Heart left ventricle (tissue), 16 donors: ENCODE measurements around the gene ZBTB7C. TPM values are rescaled to one million over a fixed set of nuclear protein-coding genes. Genes with fewer than 3 reads are reported as not detected.
A peak's percentile ranks its signal among the peaks of the same experiment; 100 is the strongest.

Source experiments
- ATAC-seq, 4 donors: fragments of 200-7000 bp; cut with Tn5 transposase; one replicate each; pipeline ENCODE4 v1.9.1; 2020 to 2022; ENCODE audit warnings: moderate library complexity in 4 of 4, mild to moderate bottlenecking in 3 of 4, moderate number of reproducible peaks in 1 of 4
- DNase-seq, 5 donors: peaks; one replicate each; pipeline ENCODE4 v3.0.0-alpha.2; 2020
- H3K27ac ChIP-seq, 12 donors: fragments of 200-600 bp; sonication (generic) in 4 of 12; one replicate each; pipeline versions ENCODE4 v1.5.0 to v1.8.0; 2016 to 2022; ENCODE audit warnings: mild to moderate bottlenecking in 2 of 12
- H3K27me3 ChIP-seq, 9 donors: fragments of 200-600 bp; sonication (generic) in 2 of 9; one replicate each; pipeline versions ENCODE4 v1.5.1 to v1.8.0; 2016 to 2022; ENCODE audit warnings: mild to moderate bottlenecking in 3 of 9
- H3K36me3 ChIP-seq, 9 donors: fragments of 200-600 bp; sonication (generic) in 2 of 9; one replicate each; pipeline versions ENCODE4 v1.5.0 to v1.8.0; 2018 to 2022; ENCODE audit warnings: mild to moderate bottlenecking in 2 of 9
- H3K4me1 ChIP-seq, 12 donors: fragments of 200-600 bp; sonication (generic) in 4 of 12; one replicate each; pipeline versions ENCODE4 v1.5.0 to v1.8.0; 2016 to 2022; ENCODE audit warnings: mild to moderate bottlenecking in 3 of 12
- H3K4me3 ChIP-seq, 12 donors: fragments of 200-600 bp; sonication (generic) in 4 of 12; one replicate each; pipeline versions ENCODE4 v1.5.0 to v1.8.0; 2017 to 2022; ENCODE audit warnings: mild to moderate bottlenecking in 9 of 12, moderate library complexity in 4 of 12
- H3K9me3 ChIP-seq, 12 donors: fragments of 200-600 bp; sonication (generic) in 4 of 12; one replicate each; pipeline versions ENCODE4 v1.5.0 to v1.8.0; 2016 to 2022; ENCODE audit warnings: mild to moderate bottlenecking in 1 of 12
- POLR2A ChIP-seq, 2 donors: fragments of 450-650 bp; IDR thresholded peaks; one replicate each; pipeline ENCODE4 v1.6.1; 2017; ENCODE audit warnings: antibody characterized with exemption in 2 of 2, mild to moderate bottlenecking in 2 of 2, moderate library complexity in 2 of 2
- WGBS, 4 donors: extraction: QIAGEN DNeasy Blood & Tissue Kit in 2 of 4; methylation state at CpG; one replicate each; pipeline versions ENCODE4 v1.1.5 to v1.1.7; 2013 to 2018; 5-methylcytosine and 5-hydroxymethylcytosine counted together
- intact Hi-C, 10 donors: fragments of 100-400 bp; cut with DNase I; formaldehyde crosslinking; loops; one replicate each; pipeline versions ENCODE4 v1.11.1 to v1.14.2; 2022
- polyA plus RNA-seq, 2 donors: library from polyadenylated mRNA; stranded (reverse); fragments of 200-250 nt; gene quantifications; one replicate each; pipeline ENCODE4 v1.2.3, GENCODE V29; 2013
- total RNA-seq, 9 donors: library from RNA; depleted of rRNA in 2 of 9; stranded (reverse); fragments of >200 nt in 2 of 9; fragmentation: NEBNext Ultra II Directional in 3 of 9; extraction: Animal tissue kit (Norgen Biotek cat#: 25700) in 3 of 9; gene quantifications; one replicate each; pipeline versions ENCODE4 v1.1.0 to v1.2.4, GENCODE V29; 2016 to 2023
- TF ChIP-seq, protein P1 (sequence below), 12 donors: fragments of 200-600 bp; sonication (generic) in 4 of 12; IDR thresholded peaks; one replicate each; pipeline versions ENCODE4 v1.5.0 to v1.8.0; 2018 to 2022; ENCODE audit warnings: antibody characterized with exemption in 12 of 12, mild to moderate bottlenecking in 5 of 12
- donor health status: ischemic (EF 13 %, LVEDD 7.1; RV severe dilation, severe dysfunction).
- donor health status: healthy with polysubstance abuse.
- donor health status: DM: no; HTN: yes; CAD: no.
- donor health status: DM: no; HTN: no; CAD: no.
- donor health status: ischemic (EF 25% LVEDD 6.9; RV normal size, moderate dysfunction).
- donor health status: ischemic (EF 25% LVEDD 5.7; RV mildly dilated, moderate dysfunction).
- donor health status: healthy.
- donor health status: DM: yes; HTN: yes; CAD: no.
- donor health status: ischemic (EF 35%, LVEDD 5.7; RV mildly dilated, moderate dysfunction).
- donor health status: nonischemic (EF 11% LVEDD 7.7; RV severe dilation, severe dysfunction).
- donor health status: DM: yes; HTN: yes; CAD: no.
- donor health status: PGD.
- donor health status: ischemic (EF 29% LVEDD 5.4; RV normal size, mild dysfunction).
- donor health status: nonischemic (EF 23%, LVEDD 6.1; RV moderate dilation, normal function).

Gene ZBTB7C
- total and polyA plus RNA-seq, 11 donors = 0.68 to 7.5 (median 2.3) TPM

DNA sequence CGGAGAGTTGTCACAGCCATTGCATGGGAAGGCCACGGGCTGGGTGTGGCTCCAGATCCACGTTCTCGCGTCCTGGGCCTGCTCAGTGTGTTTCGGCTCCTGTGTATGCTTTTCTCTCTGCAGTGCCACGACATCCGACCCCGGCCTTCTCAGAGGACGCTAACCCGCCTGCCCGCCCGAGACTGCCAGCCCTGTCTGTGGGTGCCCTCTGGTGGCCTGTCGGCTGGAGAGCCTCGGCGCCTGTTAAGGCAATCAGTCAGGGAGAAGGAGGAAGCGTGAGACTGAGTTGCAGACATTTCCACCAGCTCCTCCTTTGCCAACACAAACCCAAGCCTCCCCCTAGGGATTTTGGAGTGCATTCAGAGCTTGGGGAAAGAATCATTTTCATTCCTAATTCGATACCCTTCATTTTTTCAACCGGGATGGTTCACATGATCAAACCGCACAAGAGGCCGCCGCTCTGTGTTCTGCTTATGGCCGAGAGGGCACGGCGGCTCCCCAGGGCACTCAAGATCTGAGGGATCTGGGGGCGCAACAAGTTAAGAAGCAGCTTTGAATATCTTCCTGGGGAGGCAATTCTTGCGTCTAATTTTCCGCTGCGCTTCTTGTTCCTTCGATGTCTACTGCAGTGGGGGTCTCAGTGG lies 37.5 kb upstream of the ZBTB7C start:
- H3K9me3 ChIP-seq = no peaks in the 10 kb centered on the region

DNA sequence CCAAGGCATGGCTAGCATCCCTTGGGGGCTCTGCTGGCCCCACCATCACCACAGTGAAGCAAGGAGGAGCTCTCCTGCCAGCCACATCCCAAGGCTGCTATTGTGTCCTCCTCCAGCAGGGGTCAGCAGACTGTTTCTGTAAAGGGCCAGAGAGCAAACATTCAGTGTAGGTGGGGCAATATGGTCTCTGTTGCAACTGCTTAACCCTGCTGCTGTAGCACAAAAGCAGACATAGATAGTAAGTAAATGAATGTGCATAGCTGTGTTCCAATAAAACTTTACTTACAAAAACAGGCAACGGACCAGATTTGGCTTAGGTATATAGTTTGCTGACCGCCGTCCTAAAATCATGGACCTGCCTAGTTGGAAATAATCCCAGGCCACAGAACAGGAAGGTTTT lies 36.4 kb upstream of the ZBTB7C start:
- TF ChIP-seq, protein P1, sequence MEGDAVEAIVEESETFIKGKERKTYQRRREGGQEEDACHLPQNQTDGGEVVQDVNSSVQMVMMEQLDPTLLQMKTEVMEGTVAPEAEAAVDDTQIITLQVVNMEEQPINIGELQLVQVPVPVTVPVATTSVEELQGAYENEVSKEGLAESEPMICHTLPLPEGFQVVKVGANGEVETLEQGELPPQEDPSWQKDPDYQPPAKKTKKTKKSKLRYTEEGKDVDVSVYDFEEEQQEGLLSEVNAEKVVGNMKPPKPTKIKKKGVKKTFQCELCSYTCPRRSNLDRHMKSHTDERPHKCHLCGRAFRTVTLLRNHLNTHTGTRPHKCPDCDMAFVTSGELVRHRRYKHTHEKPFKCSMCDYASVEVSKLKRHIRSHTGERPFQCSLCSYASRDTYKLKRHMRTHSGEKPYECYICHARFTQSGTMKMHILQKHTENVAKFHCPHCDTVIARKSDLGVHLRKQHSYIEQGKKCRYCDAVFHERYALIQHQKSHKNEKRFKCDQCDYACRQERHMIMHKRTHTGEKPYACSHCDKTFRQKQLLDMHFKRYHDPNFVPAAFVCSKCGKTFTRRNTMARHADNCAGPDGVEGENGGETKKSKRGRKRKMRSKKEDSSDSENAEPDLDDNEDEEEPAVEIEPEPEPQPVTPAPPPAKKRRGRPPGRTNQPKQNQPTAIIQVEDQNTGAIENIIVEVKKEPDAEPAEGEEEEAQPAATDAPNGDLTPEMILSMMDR (IDR thresholded peaks at IDR 0.05) = peak; percentile 76 to 90 (median 84)
- no peak for TF ChIP-seq POLR2A (IDR thresholded peaks at IDR 0.05)
- peaks cover 0 to 4% (median 0%) of the 10 kb centered on the region in 9 donors for H3K27me3 ChIP-seq
- H3K4me1 ChIP-seq = peaks cover 0 to 36% (median 17%) of the 10 kb centered on the region in 12 donors
- no peaks in the 10 kb centered on the region for H3K9me3 ChIP-seq
- H3K36me3 ChIP-seq = no peaks in the 10 kb centered on the region
- no peak overlapping the region for H3K27ac ChIP-seq
- peak; percentile 63 to 82 (median 72) for ATAC-seq
- WGBS, 4 donors = 90 to 94% (median 93%) methylated on average over 3 of the region's 3 CpGs
- intact Hi-C loops = loop anchor here in 9 of 10 donors (1.0 to 10.0 kb wide), 12 partner anchors 33 to 671 kb away; no protein-coding TSS in a partner anchor
- DNase-seq = peak; percentile 53 to 77 (median 61)
- H3K4me3 ChIP-seq = no peak overlapping the region

More for the DNA sequence above, 37.5 kb upstream of the ZBTB7C start:
- Histone ChIP-seq H3K4me1 (peaks cover 0 to 26% (median 7%) of the 10 kb centered on the region in 12 donors), H3K27ac (no peak overlapping the region), H3K4me3 (no peak overlapping the region), H3K27me3 (peaks cover 0 to 4% (median 0%) of the 10 kb centered on the region in 9 donors), H3K36me3 (no peaks in the 10 kb centered on the region)
- intact Hi-C loops = loop anchor here (1.0 to 10.0 kb wide), 14 partner anchors 34 to 672 kb away; no protein-coding TSS in a partner anchor
- DNase-seq (peak; percentile 84 to 91 (median 86)), ATAC-seq (peak; percentile 70 to 96 (median 93))
- WGBS, 4 donors = 33 to 39% (median 36%) methylated on average over 26 to 30 of the region's 30 CpGs
- TF ChIP-seq, protein P1 (IDR thresholded peaks at IDR 0.05) = peak; percentile 74 to 95 (median 90)
- no peak for TF ChIP-seq POLR2A (IDR thresholded peaks at IDR 0.05)

DNA sequence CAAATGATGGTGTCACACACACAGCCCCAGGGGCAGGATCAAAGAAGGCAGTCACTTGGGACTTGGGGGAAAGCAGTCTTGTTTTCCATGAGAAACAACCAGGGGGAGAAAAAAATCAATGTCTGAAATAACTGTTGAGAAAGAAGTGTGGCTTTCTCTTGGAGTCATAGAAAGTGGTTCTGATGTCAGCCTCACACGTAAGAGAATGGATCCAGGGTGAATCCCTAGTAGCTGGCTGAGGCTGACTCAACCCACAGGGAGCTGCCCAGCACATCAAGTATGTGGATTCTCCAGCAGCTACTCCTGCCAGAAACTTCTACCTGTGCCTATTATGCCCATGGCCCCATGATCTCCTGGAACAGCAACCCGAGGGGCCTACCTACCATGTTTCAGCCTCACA lies 33.6 kb upstream of the ZBTB7C start:
- WGBS, 4 donors = 83 to 97% (median 94%) methylated on average over 2 of the region's 2 CpGs
- ATAC-seq = no peak
- no peak overlapping the region for H3K27ac ChIP-seq
- no peak for DNase-seq
- H3K4me3 ChIP-seq = no peak overlapping the region
- H3K36me3 ChIP-seq = no peaks in the 10 kb centered on the region
- intact Hi-C loops = loop anchor here in 8 of 10 donors (10.0 kb wide), 6 partner anchors 108 to 668 kb away; no protein-coding TSS in a partner anchor
- peaks cover 0 to 36% (median 17%) of the 10 kb centered on the region in 12 donors for H3K4me1 ChIP-seq
- no peaks in the 10 kb centered on the region for H3K9me3 ChIP-seq
- no peak for TF ChIP-seq POLR2A (IDR thresholded peaks at IDR 0.05)
- TF ChIP-seq, protein P1 (IDR thresholded peaks at IDR 0.05) = no peak
- H3K27me3 ChIP-seq = peaks cover 0 to 4% (median 0%) of the 10 kb centered on the region in 9 donors

DNA sequence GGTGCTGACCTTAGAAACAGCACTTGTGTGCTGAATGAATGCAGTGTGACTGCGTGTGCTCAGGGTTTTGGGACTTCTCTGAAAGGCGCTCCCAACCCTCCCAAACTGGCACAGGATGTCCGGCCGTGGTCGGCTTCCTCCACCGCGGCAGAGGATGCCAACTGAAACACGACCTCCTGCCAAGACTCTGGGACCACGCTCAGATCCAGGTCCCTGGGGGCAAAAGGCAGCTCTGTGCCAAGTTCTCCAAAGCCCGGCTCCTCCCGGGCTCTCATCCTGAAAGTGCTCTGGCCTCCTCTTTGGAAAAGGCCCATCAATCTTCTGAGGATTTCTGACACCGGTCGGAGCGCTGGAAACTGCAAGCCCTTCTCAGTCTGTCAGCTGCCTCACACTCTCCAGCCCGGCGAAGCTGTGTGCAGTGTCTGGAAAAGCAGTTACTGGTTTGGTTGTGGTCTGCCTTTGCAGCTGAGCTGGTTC lies 32.3 kb upstream of the ZBTB7C start:
- TF ChIP-seq, protein P1 (IDR thresholded peaks at IDR 0.05) = no peak
- TF ChIP-seq POLR2A (IDR thresholded peaks at IDR 0.05) = no peak
- Histone ChIP-seq H3K4me1 (peaks cover 0 to 26% (median 15%) of the 10 kb centered on the region in 12 donors), H3K4me3 (peak overlapping the region in 6 of 12 donors; percentile 2 to 23 (median 16)), H3K36me3 (no peaks in the 10 kb centered on the region), H3K27ac (no peak overlapping the region), H3K9me3 (no peaks in the 10 kb centered on the region), H3K27me3 (peaks cover 0 to 10% (median 0%) of the 10 kb centered on the region in 9 donors)
- intact Hi-C loops = loop anchor here in 8 of 10 donors (10.0 kb wide), 6 partner anchors 107 to 667 kb away; no protein-coding TSS in a partner anchor
- WGBS, 4 donors = 16 to 38% (median 23%) methylated on average over 10 to 16 of the region's 16 CpGs
- DNase-seq (peak in 4 of 5 donors; percentile 43 to 66 (median 48)), ATAC-seq (peak in 3 of 4 donors; percentile 42 to 63 (median 62))
